NCI-H1930 (cell line): ENCODE results near the gene CDK6.

Source experiments
- DNase-seq, 2 experiments: peaks; one replicate each; lab custom pipeline; 2025; lab: John Stamatoyannopoulos, UW

Gene CDK6

GRCh38 chr7:92793656-92794205, 42.6 kb downstream of the CDK6 start:
- DNase-seq, result no peak

DNA sequence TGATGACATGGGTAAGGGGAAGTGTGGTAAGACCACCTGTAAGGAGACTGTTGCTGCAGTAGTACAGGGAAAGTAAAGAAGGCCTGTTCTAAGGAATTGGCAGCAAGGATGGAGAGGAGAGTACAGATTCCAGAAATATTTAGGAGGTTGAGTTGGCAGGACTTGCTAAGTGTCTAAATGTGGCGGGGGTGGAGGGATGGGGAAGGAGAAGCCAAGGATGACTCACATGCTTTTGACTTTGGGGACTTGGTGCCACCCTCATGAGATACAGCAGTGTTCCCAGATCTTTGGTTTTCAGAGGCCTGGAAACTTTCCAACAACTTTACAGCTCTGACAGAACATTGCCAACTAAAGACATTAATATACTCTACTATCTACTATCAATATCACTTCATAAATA, 45.4 kb downstream of the CDK6 start:
- DNase-seq, result no peak

- DNase-seq, result no peak
These were observed 47.7 kb downstream of the CDK6 start for GRCh38 chr7:92788559-92789183.

- DNase-seq, result no peak
These were observed 50.5 kb downstream of the CDK6 start for GRCh38 chr7:92785923-92786322.

GRCh38 chr7:92784935-92785334, 51.4 kb downstream of the CDK6 start:
- no peak for DNase-seq

GRCh38 chr7:92783260-92784201, 52.8 kb downstream of the CDK6 start:
- DNase-seq, result no peak

DNA sequence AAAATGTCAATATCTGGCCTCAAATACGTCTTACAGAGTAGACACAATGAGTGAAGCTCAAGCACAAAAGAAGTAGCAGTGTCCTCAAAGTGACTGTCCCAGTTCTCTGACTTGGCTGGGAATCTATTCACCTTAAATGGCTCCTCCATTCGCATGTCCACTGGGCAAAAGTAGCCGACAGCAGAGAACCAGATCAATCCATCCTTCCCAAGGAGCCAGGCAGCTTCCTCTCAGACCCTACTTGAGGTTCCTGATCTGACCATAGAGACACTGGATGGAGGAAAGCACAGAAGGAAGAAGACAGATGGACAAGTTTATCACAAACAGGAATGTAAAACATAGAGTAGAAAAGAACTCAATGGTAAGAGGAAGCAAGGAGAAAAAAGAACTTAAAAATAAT, 53.5 kb downstream of the CDK6 start:
- DNase-seq, result no peak

GRCh38 chr7:92782236-92782635, 54.1 kb downstream of the CDK6 start:
- no peak for DNase-seq

GRCh38 chr7:92781117-92781720, 55.2 kb downstream of the CDK6 start:
- no peak for DNase-seq

- no peak for DNase-seq
These were observed 57.4 kb downstream of the CDK6 start for GRCh38 chr7:92778972-92779371.

DNA sequence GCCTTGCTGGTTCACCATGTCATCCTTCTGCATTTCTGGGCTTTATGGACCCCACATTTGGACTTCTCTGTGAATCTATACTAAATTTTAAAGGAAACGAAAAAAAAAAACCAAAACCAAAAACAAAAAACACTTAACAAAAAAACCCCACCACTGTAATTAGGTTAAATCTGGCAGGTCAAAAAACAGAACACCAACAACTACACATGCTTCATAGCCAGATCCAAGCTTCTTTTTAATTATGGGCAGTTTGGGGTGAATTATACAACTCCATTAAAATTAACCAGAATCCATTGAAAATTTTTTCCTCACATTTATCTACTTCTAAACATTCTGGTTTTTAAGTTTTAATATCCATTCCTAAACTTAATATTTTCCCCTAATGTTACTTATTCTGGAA, 58.4 kb downstream of the CDK6 start:
- no peak for DNase-seq

GRCh38 chr7:92773808-92774207, 62.6 kb downstream of the CDK6 start:
- no peak for DNase-seq

DNA sequence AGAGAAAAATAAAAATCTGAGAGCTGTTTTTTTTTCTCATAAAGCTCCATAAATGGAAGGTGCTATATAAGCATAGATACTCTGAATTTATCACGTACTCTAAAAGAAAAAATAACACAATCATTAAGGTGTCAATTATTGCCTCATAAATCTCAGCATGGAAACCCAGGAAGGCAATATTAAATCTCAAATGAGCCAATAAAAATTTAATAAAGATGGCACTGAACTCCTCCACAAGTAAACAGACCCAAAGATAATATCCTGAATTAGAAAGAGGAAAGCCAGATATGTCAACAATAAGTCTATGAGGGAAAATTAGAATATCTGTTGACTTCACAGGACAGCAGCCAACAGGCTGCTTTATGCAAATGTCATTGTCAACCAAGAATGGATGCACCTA, 66.5 kb downstream of the CDK6 start:
- DNase-seq, result peak in 1 of 2 experiments; percentile 50

- DNase-seq, result no peak
These were observed 67.0 kb downstream of the CDK6 start for GRCh38 chr7:92769394-92769699.

- DNase-seq, result peak in 1 of 2 experiments; percentile 23
These were observed 67.6 kb downstream of the CDK6 start for GRCh38 chr7:92768501-92769393.

DNA sequence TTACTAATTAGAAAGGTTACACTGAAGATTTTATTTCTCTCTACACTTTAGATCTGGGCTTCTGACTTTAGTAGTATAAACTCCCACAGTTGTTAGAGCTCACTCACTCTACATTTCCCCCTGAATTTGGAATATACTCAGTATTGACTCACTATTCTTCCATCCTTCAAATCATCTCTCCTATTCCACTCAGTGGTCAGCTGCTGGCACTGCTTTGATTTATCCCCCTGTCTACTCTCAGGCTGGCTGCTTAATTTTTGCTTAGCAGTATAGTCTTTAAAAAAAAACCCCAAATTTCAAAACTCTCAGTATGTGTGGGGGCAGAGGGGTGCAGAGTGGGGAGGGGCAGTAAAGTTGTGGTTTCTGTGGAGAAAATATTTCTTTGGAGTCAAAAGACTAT, 68.9 kb downstream of the CDK6 start:
- DNase-seq, result no peak

DNA sequence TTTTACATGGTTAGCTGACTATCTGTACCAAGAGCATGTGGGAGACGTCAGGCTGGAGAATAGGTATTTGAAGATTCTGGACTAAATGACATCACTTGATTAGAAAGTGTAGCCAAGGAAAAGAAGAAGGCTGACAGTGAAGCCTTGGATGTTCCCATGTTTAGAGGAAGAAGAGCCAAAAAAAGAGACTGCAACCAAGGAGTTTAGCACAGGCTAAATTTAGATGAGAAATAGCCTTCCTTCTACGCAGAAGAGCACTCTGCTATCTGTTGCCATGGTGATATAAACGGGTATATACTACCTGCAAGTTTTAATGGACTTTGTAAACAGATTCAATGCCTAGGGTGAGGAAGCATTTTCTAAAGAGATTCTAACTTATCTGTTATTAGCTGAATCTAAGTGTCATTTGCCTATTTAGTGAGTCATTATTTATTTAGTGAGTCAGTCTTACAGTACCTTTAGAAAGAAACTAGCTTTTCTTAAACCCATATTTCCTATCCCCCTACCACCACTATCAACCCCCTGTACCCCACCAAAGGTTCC, 69.8 kb downstream of the CDK6 start:
- no peak for DNase-seq

GRCh38 chr7:92765725-92766124, 70.6 kb downstream of the CDK6 start:
- DNase-seq, result no peak

GRCh38 chr7:92763636-92764423, 72.5 kb downstream of the CDK6 start:
- DNase-seq, result no peak

- no peak for DNase-seq
These were observed 73.5 kb downstream of the CDK6 start for GRCh38 chr7:92762851-92763250.
